H1 (cell line): Measurements from ENCODE around the gene NPAS4. TPM values are rescaled to one million over a fixed set of nuclear protein-coding genes. Genes with fewer than 3 reads are reported as not detected.

Experiments used
- BRCA1 ChIP-seq: IDR thresholded peaks from 2 replicates; pipeline ENCODE4 v1.6.1; 2012; ENCODE audit warnings: low read depth, low read length, improper control_type of control experiment
- HDAC6 ChIP-seq: IDR thresholded peaks from one replicate; pipeline ENCODE4 v1.7.1; 2012; ENCODE audit warnings: low read depth, mild to moderate bottlenecking, inconsistent platforms, low read length, moderate library complexity
- MAX ChIP-seq: IDR thresholded peaks from 2 replicates; pipeline ENCODE4 v1.6.1; 2012; ENCODE audit warnings: inconsistent platforms
- RFX5 ChIP-seq: IDR thresholded peaks from 2 replicates; pipeline ENCODE4 v1.6.1; 2011; ENCODE audit warnings: low read depth, low read length, improper control_type of control experiment, borderline replicate concordance
- RXRA ChIP-seq: IDR thresholded peaks from 2 replicates; pipeline ENCODE4 v1.6.1; 2011; ENCODE audit warnings: low read depth, mild to moderate bottlenecking, low read length, moderate library complexity; ENCODE audit not compliant: insufficient read depth
- polyA plus RNA-seq, 7 experiments: library from polyadenylated mRNA; depleted of rRNA in 3 of 7; stranded (reverse) in 5 of 7; unstranded in 2 of 7; fragments of >200 nt in 5 of 7; fragments of 200-250 nt in 2 of 7; gene quantifications; 1 replicate in 5 of 7; 2 replicates in 1 of 7; 4 replicates in 1 of 7; pipeline versions ENCODE4 v1.2.1 to v1.2.3, GENCODE V29; 2011 to 2013; ENCODE audit warnings: missing spikeins in 2 of 7, mixed read lengths in 2 of 7
- total RNA-seq: library from RNA; stranded (reverse); fragmentation: NEBNext Ultra II Directional; extraction: Animal tissue kit (Norgen Biotek cat#: 25700); gene quantifications from 2 replicates; pipeline ENCODE4 v1.2.1, GENCODE V29; 2021

NPAS4 gene
- total and polyA plus RNA-seq, 2 of the 8 experiments (the other 6 are each of a cell fraction or from before 2014, with no cell fraction given) = 0.73 to 0.99 TPM

GRCh38 chr11:66470015-66470414 is 49.2 kb downstream of the NPAS4 start (continued):
- no peak for TF ChIP-seq RFX5
- no peak for TF ChIP-seq RXRA
- TF ChIP-seq BRCA1 = no peak
- TF ChIP-seq HDAC6 = no peak
- no peak for TF ChIP-seq MAX
